ENCODE data around the gene CLPTM1L. TPM values are rescaled to one million over a fixed set of nuclear protein-coding genes. Genes with fewer than 3 reads are reported as not detected.

CLPTM1L gene
- total and polyA plus RNA-seq, 7 donors: 33.1 to 90.5 (median 52.5) TPM

- WGBS, 2 donors: 42 to 72% methylated on average over 11 of the region's 11 CpGs
- TF ChIP-seq POLR2AphosphoS5 (IDR thresholded peaks at IDR 0.05) (no peak), EP300 (IDR thresholded peaks at IDR 0.05) (no peak), POLR2A (IDR thresholded peaks at IDR 0.05) (no peak), CTCF (IDR thresholded peaks at IDR 0.05) (no peak)
- no peaks in the 10 kb centered on the region for H3K36me3 ChIP-seq
- peaks cover 2 to 67% (median 33%) of the 10 kb centered on the region in 3 donors for H3K27me3 ChIP-seq
- no peak overlapping the region for H3K27ac ChIP-seq
- no peaks in the 10 kb centered on the region for H3K9me3 ChIP-seq
- no peaks in the 10 kb centered on the region for H3K4me1 ChIP-seq
- H3K4me3 ChIP-seq: no peak overlapping the region
- no peak for DNase-seq
- intact Hi-C loops (cut with DNase I): no loop called here
Observed at GRCh38 chr5:1392261-1392660, 47.4 kb upstream of the CLPTM1L start.

GRCh38 chr5:1391691-1392090 is 46.8 kb upstream of the CLPTM1L start:
- peaks cover 0 to under 1% (median under 1%) of the 10 kb centered on the region in 4 donors for H3K4me1 ChIP-seq
- DNase-seq: no peak
- no peaks in the 10 kb centered on the region for H3K36me3 ChIP-seq
- WGBS, 2 donors: 22 to 67% methylated on average over 11 of the region's 11 CpGs
- H3K27me3 ChIP-seq: peaks cover 2 to 68% (median 33%) of the 10 kb centered on the region in 3 donors
- no peaks in the 10 kb centered on the region for H3K9me3 ChIP-seq
- intact Hi-C loops (cut with DNase I): no loop called here
- no peak overlapping the region for H3K27ac ChIP-seq
- TF ChIP-seq POLR2A (IDR thresholded peaks at IDR 0.05) (no peak), EP300 (IDR thresholded peaks at IDR 0.05) (no peak), CTCF (IDR thresholded peaks at IDR 0.05) (no peak), POLR2AphosphoS5 (IDR thresholded peaks at IDR 0.05) (no peak)
- no peak overlapping the region for H3K4me3 ChIP-seq

- no peak for TF ChIP-seq EP300 (IDR thresholded peaks at IDR 0.05)
- no peak for TF ChIP-seq POLR2AphosphoS5 (IDR thresholded peaks at IDR 0.05)
- no peak for TF ChIP-seq CTCF (IDR thresholded peaks at IDR 0.05)
- TF ChIP-seq POLR2A (IDR thresholded peaks at IDR 0.05): no peak
- Histone ChIP-seq H3K4me3 (no peak overlapping the region), H3K9me3 (no peaks in the 10 kb centered on the region), H3K27ac (no peak overlapping the region), H3K27me3 (peaks cover 2 to 71% (median 33%) of the 10 kb centered on the region in 3 donors), H3K36me3 (no peaks in the 10 kb centered on the region), H3K4me1 (peaks cover 0 to 7% (median 6%) of the 10 kb centered on the region in 4 donors)
- intact Hi-C loops (cut with DNase I): no loop called here
- 86 to 88% methylated on average over 21 of the region's 21 CpGs for WGBS, 2 donors
- no peak for DNase-seq
Observed at GRCh38 chr5:1390861-1391600, 46.1 kb upstream of the CLPTM1L start.

GRCh38 chr5:1390333-1390732 is 45.4 kb upstream of the CLPTM1L start:
- Histone ChIP-seq H3K4me1 (peaks cover 0 to 14% (median 10%) of the 10 kb centered on the region in 4 donors), H3K27me3 (peaks cover 2 to 64% (median 26%) of the 10 kb centered on the region in 3 donors), H3K4me3 (no peak overlapping the region), H3K36me3 (no peaks in the 10 kb centered on the region), H3K9me3 (no peaks in the 10 kb centered on the region), H3K27ac (no peak overlapping the region)
- no peak for DNase-seq
- intact Hi-C loops (cut with DNase I): no loop called here
- 79 to 86% methylated on average over 7 of the region's 7 CpGs for WGBS, 2 donors
- TF ChIP-seq POLR2A (IDR thresholded peaks at IDR 0.05) (no peak), CTCF (IDR thresholded peaks at IDR 0.05) (no peak), POLR2AphosphoS5 (IDR thresholded peaks at IDR 0.05) (no peak), EP300 (IDR thresholded peaks at IDR 0.05) (no peak)

All from sigmoid colon (tissue), 7 donors.